Fibroblast of lung (primary cell): ENCODE results near the gene STAT4.

Experiments
- CTCF ChIP-seq, 2 donors: IDR thresholded peaks in 1 of 2; conservative IDR thresholded peaks in 1 of 2; 1 replicate in 1 of 2; 2 replicates in 1 of 2; pipeline ENCODE4 v1.5.1; 2011 to 2012; ENCODE audit warnings: low read length in 2 of 2, control low read depth in 1 of 2, inconsistent platforms in 1 of 2, low read depth in 1 of 2, mild to moderate bottlenecking in 1 of 2
- EZH2 ChIP-seq: IDR thresholded peaks from 2 replicates; pipeline ENCODE4 v1.5.1; 2012; ENCODE audit warnings: low read length, control low read depth, mild to moderate bottlenecking; ENCODE audit errors: missing control alignments

- TF ChIP-seq CTCF (conservative IDR thresholded peaks at IDR 0.05 in 1 of 2, IDR thresholded peaks at IDR 0.05 in 1 of 2; ENCODE audit: low read depth in 1 of 2, low read length in 2 of 2) (no peak), EZH2 (no peak)
Measured at GRCh38 chr2:191066919-191067233, 83.9 kb downstream of the STAT4 start.
